GM21381 (cell line): ENCODE measurements around the gene BARX1.

ENCODE experiments used
- ATAC-seq: cut with Tn5 transposase; IDR thresholded peaks from one replicate; pipeline ENCODE4 v1.9.1; 2021; ENCODE audit warnings: mild to moderate bottlenecking, moderate library complexity; ENCODE audit not compliant: unreplicated experiment

BARX1 gene

DNA sequence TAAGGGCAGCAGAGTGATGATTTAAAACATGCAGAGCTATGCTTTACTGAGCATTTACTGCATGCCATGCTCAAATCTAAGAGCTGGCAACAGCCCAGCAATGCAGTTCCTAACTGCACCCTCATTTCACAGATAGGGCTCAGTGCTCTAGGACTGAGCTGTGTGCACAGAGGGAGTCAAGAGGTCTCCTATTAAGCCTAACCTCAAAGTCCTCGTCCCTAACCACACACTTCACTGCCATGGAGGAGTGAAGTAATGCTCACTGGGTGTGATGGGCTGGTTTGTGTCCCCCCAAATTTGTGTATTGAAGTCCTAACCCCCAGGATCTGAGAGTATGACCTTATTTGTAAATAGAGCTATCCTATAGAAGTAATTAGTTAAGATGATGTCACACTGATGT lies 25.9 kb downstream of the BARX1 start:
- no peak for ATAC-seq

DNA sequence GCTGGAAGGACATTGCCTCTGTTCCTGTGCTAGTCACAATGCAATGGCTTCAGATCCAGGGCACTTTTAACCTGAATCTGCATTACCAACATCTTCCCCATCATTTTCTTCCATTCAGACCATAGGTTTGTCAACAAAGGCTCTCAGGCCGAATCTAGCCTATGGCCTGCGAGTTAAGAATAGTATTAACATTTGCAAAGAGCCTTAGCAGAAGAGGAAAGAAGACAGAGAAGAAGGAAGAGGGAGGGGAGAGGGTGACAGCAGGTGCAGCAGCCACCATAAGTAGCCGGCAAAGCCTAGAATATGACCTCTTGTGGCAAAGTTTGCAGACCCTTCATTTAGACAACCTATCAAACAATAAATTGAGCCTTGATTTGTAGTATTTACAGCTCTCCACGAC lies 32.6 kb downstream of the BARX1 start:
- ATAC-seq, result no peak

DNA sequence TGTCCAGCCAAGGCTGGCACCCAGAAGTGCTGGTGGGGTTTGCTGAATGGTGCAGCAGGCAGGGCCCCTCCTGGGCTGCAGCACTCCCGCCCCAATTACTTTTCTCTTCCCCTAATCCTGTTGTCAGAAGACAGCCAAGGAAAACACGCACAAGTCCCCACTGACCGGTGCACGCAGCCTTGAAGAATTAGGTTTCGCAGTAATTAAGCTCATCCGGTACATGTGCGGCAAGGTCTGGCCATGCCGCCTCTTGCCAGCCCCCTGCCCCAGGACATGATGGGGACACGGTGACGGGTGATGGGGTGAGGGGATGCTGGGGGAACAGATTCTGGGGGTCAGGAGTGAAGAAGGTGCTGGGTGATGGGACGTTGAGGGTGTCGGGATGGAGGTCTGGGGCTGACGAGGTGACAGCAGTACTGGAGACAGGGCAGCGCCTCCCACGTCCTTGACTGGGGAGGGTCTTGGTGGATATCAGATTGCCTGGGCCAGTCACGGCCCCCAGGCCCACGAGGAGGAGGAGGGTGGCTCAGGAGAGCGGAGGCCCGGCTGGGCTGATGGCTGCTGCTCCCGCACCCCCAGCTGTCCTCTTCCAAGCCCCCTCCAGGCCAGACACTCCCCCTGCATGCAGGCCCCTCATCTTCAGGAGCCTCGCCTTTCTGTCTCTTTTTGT lies 34.9 kb downstream of the BARX1 start:
- ATAC-seq, result no peak

DNA sequence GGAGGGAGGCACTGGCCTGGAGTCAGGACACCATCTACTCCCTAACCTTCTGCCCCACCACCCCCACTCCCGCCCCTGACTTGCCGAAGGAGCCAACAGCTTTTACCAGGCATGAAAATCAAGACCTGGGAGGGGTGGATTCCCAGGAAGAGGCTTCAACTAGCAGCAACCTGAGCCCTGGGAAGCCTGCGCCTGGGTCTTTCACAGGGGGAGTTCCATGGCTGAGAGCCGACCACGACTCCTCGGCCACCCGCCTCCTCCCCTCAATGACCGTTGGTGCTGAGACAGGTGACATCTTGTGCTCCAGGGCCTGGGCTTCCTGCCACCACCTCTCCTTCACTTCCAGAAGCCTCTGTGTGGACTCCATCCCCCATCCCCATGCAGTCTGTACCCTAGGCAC lies 37.1 kb downstream of the BARX1 start:
- ATAC-seq, result no peak

DNA sequence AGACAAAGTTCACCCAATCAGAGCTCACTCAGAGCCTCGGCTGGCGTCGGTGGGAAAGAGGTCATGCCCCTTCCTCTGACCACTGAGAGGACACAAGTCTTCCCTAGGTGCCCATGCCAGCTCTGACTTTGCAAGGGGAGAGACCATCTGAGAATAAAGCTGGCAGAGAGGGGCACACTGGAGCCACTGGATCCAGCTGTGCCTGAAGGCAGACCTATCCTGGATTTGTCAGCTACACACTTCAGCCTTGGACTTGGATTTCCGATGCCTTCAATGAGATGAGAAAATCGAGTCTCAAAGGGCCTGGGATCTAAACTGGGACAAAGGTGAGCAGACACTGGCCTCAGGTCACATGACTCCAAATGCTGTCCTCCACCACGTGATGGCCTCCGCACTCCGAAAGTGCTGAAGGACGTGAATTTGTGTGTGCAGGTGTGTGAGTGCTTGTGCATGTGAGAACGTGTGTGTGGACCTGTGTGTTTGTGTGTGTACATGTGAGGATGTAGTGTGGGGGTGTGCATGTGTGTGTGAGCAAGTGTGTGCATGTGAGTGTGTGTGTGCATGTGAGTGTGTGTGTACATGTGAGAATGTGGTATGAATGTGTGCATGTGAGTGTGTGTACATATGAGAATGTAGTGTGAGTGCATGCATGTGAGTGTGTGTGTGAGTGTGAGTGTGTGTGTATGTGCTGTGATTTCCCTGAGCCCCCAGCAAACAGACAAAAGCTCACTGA lies 37.9 kb downstream of the BARX1 start:
- ATAC-seq, result no peak

DNA sequence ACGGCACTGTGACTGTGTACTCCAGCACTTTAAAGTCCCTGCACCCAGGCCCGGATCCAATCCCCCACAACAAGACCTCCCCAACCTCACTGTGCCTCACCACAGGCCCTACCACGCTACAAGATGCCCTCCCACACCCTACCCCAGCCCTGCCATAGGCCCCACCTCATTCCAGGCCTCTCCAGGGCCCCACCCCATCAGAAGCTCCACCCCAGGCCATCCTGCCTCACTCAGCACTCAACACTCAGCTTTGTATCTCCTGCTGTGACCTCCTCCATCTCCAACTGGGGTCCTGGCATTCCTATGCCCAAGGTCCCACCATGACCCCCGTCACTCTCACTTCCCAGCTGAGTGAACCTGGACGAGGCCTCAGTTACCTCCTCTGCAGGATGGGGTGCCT lies 38.8 kb downstream of the BARX1 start:
- no peak for ATAC-seq

DNA sequence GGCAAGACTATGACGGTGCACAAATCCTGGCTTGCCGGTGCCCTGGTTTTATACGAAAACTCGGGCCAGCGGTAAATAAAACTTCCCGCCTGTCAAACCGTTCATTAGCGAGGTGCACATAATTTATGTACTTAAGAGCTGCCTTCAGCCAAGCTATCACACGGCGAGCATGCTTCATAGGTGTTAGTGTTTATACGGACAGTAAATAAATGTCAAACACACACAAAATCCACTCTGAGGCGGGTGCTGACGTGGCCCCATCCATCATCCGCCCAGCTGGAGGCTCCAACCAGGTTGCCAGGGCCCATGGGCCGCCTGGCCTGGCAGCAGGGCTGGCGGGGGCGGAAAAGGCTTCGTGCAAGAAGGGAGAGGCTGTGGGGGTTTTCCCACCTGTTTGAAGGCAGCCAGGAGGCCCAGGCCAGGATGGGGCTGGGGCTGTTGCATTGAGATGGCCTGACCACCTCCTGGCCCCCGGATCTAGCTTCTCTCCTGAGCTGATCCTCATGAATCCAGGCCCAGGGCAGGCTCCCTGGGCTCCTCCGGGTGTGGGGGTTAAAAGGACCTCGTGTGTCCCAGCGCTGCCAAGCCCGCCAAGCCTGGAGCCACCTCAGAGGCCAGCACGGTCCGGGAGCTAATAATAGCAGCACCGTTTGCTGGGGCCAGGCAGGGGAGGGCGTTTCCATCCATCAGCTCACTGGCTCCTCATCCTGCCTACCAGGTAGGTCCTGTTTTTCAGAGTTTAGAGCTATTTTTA lies 43.2 kb downstream of the BARX1 start:
- no peak for ATAC-seq

DNA sequence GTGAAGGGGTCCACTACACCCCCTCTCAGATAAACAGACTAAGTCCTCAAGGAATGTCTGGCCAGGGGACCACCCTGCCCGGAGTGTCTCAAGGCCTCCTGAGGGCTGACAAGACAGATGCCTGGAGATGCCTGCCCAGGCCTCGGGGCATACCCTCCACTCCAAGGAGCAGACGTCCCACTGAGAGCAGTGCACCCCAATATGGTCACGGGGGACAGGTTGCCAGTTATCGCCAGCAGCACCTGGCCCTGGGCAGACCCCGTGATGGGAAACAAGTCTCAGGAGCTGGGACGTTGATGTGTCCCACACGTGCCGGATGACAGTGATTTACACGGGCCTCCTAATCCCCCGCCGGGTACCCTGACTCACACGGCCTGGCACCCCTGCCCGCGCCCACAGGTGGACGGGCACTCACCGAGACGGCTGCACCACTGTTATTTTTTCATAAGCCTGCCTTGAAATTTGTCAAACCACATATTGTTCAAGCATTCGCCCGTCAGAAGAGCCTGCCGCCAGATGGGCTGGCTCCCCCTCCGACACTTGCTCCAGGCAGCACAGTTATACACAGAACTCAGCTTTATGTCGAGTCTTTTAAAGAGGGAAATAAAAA lies 43.9 kb downstream of the BARX1 start:
- no peak for ATAC-seq

DNA sequence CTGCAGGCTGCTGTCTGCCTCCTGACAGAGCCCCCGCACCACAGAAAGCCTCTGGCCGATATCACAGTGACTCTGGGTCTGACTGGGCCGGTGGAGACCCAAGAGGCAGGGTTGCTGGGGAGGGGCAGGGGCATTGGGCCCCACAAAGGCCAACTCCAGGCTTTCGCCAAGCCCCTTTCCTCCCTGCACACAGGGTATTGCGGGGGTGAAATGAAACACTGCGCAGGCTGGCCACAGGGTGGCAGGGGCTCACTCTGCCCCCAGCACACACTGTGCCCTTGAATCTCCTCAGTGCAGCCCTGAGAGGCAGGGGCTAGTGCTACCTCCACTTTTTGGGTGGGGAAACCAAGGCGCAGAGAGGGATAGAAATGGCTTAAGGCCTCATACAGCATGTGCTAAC lies 44.6 kb downstream of the BARX1 start:
- ATAC-seq, result no peak

DNA sequence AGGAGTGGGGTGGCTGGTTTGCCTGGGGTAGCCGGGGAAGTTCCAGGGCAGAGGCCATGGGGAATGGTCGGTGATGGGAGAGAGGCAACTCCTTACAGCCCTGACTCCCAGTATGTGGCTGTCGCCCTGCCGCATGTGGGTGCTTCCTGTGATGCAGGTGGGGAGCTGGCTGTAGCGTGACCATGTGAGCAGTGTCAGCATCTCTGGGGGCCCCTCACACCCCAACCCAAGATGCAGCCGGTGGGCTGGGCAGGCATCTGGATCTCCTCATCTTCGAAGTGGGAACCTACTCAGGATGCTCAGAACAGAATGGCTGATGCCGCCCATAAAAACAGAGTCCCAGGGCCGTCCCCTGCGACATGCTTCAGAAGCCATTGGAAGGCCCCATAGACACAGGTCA lies 45.0 kb downstream of the BARX1 start:
- no peak for ATAC-seq

DNA sequence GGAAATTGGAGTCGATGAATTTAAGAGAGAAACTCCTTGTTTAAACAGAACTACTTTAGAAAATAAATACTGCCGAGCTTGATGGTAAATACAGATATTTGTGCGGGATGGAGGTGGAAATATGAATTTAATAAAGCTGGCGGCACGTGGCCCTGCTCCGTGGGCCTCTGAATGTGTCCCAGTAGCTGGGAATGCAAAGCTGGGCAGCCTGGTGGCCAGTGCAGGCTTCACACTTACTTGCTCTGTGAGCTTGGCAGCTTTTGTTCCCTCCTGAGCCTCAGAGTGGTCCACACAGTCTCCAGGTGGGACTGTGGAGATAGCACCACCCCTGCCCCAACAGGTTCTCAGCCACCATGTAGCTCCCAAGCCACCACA lies 45.9 kb downstream of the BARX1 start:
- ATAC-seq, result no peak

DNA sequence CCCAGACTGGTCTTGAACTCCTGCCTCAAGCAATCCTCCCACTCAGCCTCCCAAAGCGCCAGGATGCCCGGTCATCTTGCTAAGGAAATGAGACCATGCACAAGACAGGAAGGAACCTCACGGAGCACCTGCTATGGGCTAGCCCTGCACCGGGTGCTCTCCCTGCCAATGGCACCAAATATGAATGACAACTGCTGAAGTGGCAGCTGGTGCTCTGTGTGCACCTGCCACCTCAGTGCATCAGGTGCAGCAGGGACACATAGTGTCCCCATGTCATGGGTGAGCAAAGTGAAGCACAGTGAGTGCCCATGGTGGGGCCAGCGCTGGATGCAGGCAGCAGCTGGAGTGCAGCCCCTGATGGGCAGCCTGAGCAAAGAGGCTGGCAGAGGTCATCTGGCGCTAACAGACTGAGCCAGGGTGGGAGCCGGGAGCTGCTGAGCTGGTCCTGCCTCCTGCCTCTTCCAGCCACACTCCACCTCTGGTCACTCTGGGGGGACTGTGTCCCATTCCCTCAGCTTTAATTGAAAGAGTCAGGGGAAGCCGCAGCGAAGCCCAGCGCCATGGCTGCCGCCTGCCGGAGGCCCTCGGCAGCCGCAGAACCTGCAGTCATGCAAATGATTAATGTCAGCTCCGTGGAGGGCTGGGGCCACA lies 46.4 kb downstream of the BARX1 start:
- ATAC-seq, result no peak

DNA sequence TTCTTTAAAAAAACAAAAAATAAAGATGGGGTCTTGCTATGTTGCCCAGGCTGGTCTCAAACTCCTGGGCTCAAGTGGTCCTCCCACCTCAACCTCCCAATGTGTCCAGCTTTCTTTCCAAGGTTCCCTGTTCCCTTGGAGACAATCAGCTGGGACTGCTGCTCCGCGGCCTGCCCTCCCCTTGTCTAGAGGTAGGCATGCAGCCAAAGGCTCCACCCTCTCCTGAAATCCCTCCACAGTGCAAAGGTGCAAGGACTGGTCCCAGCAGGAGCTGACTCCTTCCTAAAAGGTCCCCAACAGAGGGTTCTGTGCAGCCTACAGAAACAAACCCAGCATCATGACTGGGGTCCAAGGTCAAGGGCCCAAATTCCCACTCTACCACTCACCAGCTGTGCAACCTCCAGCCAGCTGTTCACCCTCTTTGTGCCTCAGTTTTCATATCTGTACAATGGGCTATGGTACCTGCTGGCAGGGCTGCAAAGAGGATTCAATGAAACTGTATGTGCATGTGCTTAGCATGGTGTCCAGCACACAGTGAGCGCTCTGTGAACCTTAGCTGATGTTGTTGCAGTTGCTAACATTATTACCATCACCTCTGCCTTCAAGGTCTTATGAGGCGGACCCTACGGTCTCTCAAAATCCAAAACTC lies 47.5 kb downstream of the BARX1 start:
- ATAC-seq, result no peak

DNA sequence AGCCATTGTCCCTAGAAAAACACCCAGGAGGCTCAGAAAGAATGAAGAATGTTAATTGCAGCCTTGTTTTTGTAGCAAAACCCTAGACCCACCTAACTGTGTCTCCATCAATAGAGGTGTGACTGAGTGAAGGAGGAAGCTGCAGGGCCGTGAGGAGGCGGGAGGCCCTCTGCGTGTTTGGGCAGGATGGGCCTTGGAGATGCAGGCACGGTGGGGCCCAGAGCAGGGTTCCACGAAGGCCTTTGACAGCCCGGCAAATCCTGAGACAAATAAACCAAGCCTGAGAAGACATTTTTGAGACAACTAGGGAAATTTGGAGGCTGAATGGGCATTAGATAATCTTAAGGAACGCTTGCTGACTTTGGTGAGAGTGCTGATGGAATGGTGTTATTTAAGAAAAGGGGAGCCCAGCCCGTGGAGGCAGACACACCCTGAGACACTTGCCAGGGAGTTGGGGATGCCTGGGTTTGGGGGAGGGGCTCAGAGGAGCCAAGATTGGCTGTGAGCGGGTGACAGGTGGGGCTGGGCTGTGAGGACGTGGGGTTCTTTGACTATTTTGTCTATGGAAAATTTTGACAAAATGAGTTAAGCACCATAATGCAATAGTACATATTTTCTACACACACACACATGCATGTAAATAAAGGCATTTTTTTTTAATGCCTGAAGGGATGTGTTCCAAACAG lies 48.8 kb downstream of the BARX1 start:
- ATAC-seq, result no peak

DNA sequence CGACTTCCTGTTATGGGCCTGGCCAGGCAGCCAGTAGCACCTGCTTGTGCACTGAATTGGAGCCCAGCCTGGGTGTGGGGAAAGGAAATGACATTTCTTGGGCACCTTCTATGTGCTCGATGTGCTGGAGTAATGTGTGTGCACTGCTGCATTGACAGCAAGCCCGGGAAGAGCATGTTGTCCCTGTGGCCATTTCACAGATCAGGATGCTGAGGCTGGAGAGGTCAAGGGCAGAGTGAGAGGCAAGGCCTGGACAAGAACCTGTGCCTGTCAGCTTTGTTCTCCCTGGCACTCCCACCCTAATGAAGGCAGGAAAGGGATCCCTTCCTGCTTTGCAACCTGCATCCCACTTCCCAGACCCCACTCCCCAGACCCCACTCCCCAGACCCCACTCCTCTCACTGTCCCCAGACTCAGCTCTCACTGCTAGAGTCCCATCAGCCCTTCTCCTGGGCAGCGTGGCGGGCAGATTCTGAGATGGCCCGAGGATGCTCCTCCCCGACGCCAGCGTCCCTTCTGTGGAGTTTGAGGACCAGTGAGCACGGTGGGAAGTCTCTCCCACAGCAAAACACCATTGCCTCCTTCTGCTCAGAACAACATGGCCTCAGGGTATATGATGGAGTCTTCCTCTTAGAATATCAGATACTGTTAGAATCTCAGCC lies 49.6 kb downstream of the BARX1 start:
- no peak for ATAC-seq

DNA sequence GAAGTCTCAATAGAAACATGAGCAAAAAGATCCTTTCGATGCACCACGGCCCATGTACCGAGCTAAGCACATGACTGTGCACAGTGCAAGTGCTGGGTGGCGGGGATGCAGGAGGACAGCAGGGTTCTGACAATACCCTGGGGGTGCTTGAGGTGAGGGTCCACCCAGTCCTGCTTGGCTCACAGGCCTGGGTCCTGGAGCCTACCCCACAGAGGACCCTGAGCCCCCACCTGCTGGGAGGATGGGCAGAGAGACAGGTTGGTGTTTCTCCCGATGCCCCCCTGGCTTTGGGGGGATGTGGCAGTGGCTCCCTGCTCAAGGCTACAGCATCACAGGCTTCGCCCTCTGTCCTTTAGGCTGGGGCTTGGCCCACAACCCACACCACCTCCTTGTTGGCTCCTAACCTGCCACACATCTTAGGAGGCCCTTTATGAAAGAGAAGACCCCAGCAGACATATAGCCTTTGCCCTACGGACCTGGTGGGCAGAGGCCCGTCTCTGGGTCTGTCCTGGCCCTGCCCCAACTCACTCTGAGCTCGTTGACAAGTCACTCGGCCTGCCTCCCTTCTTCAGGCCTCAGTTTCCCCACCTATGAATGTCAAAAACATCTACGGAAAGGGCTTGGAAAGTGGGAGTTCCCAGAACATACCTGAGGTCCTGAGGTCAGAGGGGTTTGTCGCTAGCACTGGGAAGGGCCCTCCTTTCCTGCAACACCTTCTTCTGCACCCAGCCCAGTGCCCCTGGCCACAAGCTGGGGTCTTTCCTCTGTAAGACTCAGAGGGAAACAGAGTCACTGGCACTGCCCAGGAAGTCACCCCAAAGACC lies 50.3 kb downstream of the BARX1 start:
- no peak for ATAC-seq

DNA sequence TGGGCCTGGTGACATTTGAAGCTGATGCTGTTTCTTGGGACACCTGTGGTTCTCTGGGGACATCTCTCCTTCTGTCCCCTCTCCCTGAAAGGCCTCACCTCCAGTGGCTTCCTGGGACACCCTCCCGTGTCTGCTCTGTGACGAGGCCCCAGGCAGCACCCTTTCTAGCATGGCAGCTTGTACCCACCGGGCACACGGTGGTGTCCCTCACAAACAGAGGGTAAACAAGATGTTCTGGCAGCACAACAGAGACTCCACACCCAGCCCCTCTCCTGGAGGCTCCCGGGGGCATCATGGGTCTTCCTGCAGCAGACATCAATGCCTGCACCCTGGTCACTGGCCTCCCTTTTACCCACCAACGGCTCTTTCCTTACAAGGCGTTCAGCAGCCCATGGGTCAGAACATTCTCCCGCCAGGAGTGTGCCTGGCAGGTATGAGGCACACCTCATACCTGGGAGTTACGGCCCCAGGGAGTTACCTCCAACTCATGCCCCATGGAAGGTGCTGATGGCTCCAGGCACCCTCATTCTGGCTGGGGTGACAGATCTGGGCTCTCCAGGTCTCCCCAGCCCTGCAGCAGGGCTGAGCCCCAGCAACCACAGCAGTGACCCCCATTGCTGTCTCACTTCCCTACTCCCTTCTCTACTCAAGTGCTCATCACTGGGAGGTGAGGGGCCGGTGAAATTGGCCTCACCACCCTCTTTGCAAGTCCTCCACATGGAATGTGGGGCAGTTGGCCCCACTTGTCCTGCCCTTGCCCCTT lies 51.1 kb downstream of the BARX1 start:
- no peak for ATAC-seq
